Measurements from ENCODE around the gene LRRC1.

The LRRC1 gene

GRCh38 chr6:53846250-53846649 lies 51.4 kb downstream of the LRRC1 start:
- no peak for DNase-seq (ENCODE audit: low spot score)

- DNase-seq (ENCODE audit: low spot score): no peak
These were observed 53.0 kb downstream of the LRRC1 start for GRCh38 chr6:53847796-53848314.

GRCh38 chr6:53850527-53850926 lies 55.7 kb downstream of the LRRC1 start:
- DNase-seq (ENCODE audit: low spot score): no peak

- no peak for DNase-seq (ENCODE audit: low spot score)
These were observed 56.8 kb downstream of the LRRC1 start for GRCh38 chr6:53851561-53851960.

- no peak for DNase-seq (ENCODE audit: low spot score)
These were observed 58.0 kb downstream of the LRRC1 start for GRCh38 chr6:53852805-53853204.

GRCh38 chr6:53854843-53855567 lies 60.2 kb downstream of the LRRC1 start:
- peak; percentile 36 for DNase-seq (ENCODE audit: low spot score)

- DNase-seq (ENCODE audit: low spot score): no peak
These were observed 61.1 kb downstream of the LRRC1 start for GRCh38 chr6:53855940-53856339.

GRCh38 chr6:53857318-53858094 lies 62.7 kb downstream of the LRRC1 start:
- DNase-seq (ENCODE audit: low spot score): no peak

GRCh38 chr6:53858196-53858595 lies 63.4 kb downstream of the LRRC1 start:
- DNase-seq (ENCODE audit: low spot score): no peak

- no peak for DNase-seq (ENCODE audit: low spot score)
These were observed 64.1 kb downstream of the LRRC1 start for GRCh38 chr6:53858913-53859312.

- no peak for DNase-seq (ENCODE audit: low spot score)
These were observed 65.7 kb downstream of the LRRC1 start for GRCh38 chr6:53860511-53860910.

- no peak for DNase-seq (ENCODE audit: low spot score)
These were observed 66.7 kb downstream of the LRRC1 start for GRCh38 chr6:53861518-53861917.

GRCh38 chr6:53862662-53863462 lies 68.1 kb downstream of the LRRC1 start:
- no peak for DNase-seq (ENCODE audit: low spot score)

GRCh38 chr6:53864781-53865180 lies 70.0 kb downstream of the LRRC1 start:
- DNase-seq (ENCODE audit: low spot score): no peak

GRCh38 chr6:53866226-53866625 lies 71.4 kb downstream of the LRRC1 start:
- no peak for DNase-seq (ENCODE audit: low spot score)

- no peak for DNase-seq (ENCODE audit: low spot score)
These were observed 73.8 kb downstream of the LRRC1 start for GRCh38 chr6:53868626-53869025.

- DNase-seq (ENCODE audit: low spot score): no peak
These were observed 75.2 kb downstream of the LRRC1 start for GRCh38 chr6:53869964-53870363.

GRCh38 chr6:53873922-53874321 lies 79.1 kb downstream of the LRRC1 start:
- DNase-seq (ENCODE audit: low spot score): no peak

GRCh38 chr6:53874964-53875363 lies 80.2 kb downstream of the LRRC1 start:
- DNase-seq (ENCODE audit: low spot score): no peak

GRCh38 chr6:53877151-53877550 lies 82.3 kb downstream of the LRRC1 start:
- DNase-seq (ENCODE audit: low spot score): no peak

- no peak for DNase-seq (ENCODE audit: low spot score)
These were observed 84.0 kb downstream of the LRRC1 start for GRCh38 chr6:53878808-53879207.

GRCh38 chr6:53879608-53880007 lies 84.8 kb downstream of the LRRC1 start:
- no peak for DNase-seq (ENCODE audit: low spot score)

GRCh38 chr6:53887316-53887715 lies 92.5 kb downstream of the LRRC1 start:
- no peak for DNase-seq (ENCODE audit: low spot score)

All from CD4-positive, alpha-beta T cell treated with Interleukin-15 for 4 hours (primary cell).